Choroid plexus epithelial cell (primary cell): Measurements from ENCODE around the gene RSU1.

Experiments used
- DNase-seq: peaks from one replicate; pipeline ENCODE4 v3.0.0-alpha.2; 2010; ENCODE audit warnings: low read depth
- H3K4me3 ChIP-seq: 2 replicates; pipeline ENCODE4 v1.5.1; 2011; ENCODE audit warnings: low read depth, mild to moderate bottlenecking, control low read depth, low read length, moderate library complexity
- CTCF ChIP-seq: conservative IDR thresholded peaks from 2 replicates; pipeline ENCODE4 v1.5.1; 2011; ENCODE audit warnings: low read depth, mild to moderate bottlenecking, control low read depth, inconsistent platforms, low read length, moderate library complexity

RSU1 gene

GRCh38 chr10:16803464-16803863, 13.8 kb downstream of the RSU1 start:
- DNase-seq = no peak
- no peak overlapping the region for H3K4me3 ChIP-seq
- no peak for TF ChIP-seq CTCF

DNA sequence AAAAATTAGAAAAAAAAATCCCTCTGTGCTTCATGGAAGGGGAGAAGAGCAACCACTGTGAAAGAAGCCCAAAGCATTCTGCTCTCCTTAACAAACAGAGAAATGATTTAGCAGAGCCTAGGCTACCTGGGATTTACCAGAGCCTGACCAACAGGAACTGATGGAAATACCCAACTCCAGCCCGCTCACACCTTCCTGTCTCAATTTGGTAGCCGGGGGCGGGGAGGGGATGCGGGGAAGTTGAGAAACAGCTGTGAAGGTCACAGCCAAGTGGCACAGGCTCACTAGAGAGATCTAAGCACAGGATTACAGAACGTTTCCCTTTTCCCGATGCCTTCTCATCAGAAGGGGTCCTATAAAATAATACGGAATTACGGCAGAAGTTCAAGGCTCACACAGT, 17.6 kb downstream of the RSU1 start:
- DNase-seq = no peak
- H3K4me3 ChIP-seq = no peak overlapping the region
- no peak for TF ChIP-seq CTCF

GRCh38 chr10:16798571-16798970, 18.7 kb downstream of the RSU1 start:
- no peak overlapping the region for H3K4me3 ChIP-seq
- no peak for DNase-seq
- TF ChIP-seq CTCF = no peak

GRCh38 chr10:16795410-16796073, 21.7 kb downstream of the RSU1 start:
- TF ChIP-seq CTCF = no peak
- DNase-seq = no peak
- H3K4me3 ChIP-seq = no peak overlapping the region

DNA sequence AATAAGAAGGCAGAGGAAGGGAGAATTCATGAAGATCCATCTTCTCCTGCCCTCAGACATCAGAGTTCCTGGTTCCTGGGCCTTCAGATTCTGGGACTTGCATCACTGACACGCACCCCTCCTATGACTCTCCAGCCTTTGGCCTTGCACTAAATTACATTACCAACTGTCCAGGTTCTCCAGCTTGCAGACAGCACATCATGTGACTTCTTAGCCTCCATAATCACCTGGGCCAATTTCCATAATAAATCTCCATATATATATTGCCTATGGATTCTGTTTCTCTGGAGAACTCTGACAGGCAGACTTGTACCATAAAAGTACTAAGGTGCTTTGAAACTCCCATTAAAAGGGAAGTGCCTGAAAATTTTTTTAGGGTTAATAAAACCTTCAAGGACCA, 23.2 kb downstream of the RSU1 start:
- H3K4me3 ChIP-seq = no peak overlapping the region
- DNase-seq = no peak
- TF ChIP-seq CTCF = no peak

GRCh38 chr10:16792675-16793074, 24.5 kb downstream of the RSU1 start:
- no peak for TF ChIP-seq CTCF
- H3K4me3 ChIP-seq = no peak overlapping the region
- peak; percentile 82 for DNase-seq

DNA sequence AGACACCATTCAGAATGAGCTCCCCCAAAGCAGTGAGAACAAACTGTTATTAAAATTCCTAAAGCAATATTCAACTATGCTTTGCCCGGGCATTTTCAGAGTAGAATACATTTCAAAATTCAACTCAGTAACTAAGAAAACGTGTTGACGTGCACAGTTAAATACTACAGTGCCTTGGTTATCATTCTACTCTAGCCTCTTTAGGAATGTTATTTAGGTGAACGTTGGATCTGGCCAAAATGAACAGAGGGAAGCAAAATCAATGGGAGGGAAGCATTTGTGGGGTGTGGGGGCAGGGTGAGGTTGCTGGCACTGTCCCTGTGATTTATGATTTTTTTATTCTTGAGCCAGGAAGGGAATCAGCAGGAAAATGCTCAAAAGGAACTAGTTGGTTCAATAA, 27.5 kb downstream of the RSU1 start:
- DNase-seq = no peak

More for the DNA sequence above, 27.5 kb downstream of the RSU1 start:
- no peak for TF ChIP-seq CTCF
- H3K4me3 ChIP-seq = no peak overlapping the region
